ENCODE results near the gene PDK2.
A peak's percentile ranks its signal among the peaks of the same experiment; 100 is the strongest.

PDK2 gene

GRCh38 chr17:50110591-50111349 lies 15.6 kb downstream of the PDK2 start:
- no peak for DNase-seq (ENCODE audit: low read depth)
- no peak for TF ChIP-seq CTCF (conservative IDR thresholded peaks at IDR 0.05; ENCODE audit: low read length)
- H3K4me3 ChIP-seq (ENCODE audit: low read length) = no peak overlapping the region

- TF ChIP-seq CTCF (conservative IDR thresholded peaks at IDR 0.05; ENCODE audit: low read length) = no peak
- no peak for DNase-seq (ENCODE audit: low read depth)
- no peak overlapping the region for H3K4me3 ChIP-seq (ENCODE audit: low read length)
These were observed 16.8 kb downstream of the PDK2 start for GRCh38 chr17:50111673-50112655.

GRCh38 chr17:50112694-50113093 lies 17.5 kb downstream of the PDK2 start:
- TF ChIP-seq CTCF (conservative IDR thresholded peaks at IDR 0.05; ENCODE audit: low read length) = no peak
- H3K4me3 ChIP-seq (ENCODE audit: low read length) = no peak overlapping the region
- DNase-seq (ENCODE audit: low read depth) = no peak

GRCh38 chr17:50113624-50114320 lies 18.6 kb downstream of the PDK2 start:
- TF ChIP-seq CTCF (conservative IDR thresholded peaks at IDR 0.05; ENCODE audit: low read length) = no peak
- no peak overlapping the region for H3K4me3 ChIP-seq (ENCODE audit: low read length)
- DNase-seq (ENCODE audit: low read depth) = no peak

GRCh38 chr17:50114401-50114800 lies 19.2 kb downstream of the PDK2 start:
- no peak for TF ChIP-seq CTCF (conservative IDR thresholded peaks at IDR 0.05; ENCODE audit: low read length)
- no peak overlapping the region for H3K4me3 ChIP-seq (ENCODE audit: low read length)
- DNase-seq (ENCODE audit: low read depth) = no peak

GRCh38 chr17:50114849-50115357 lies 19.8 kb downstream of the PDK2 start:
- H3K4me3 ChIP-seq (ENCODE audit: low read length) = no peak overlapping the region
- TF ChIP-seq CTCF (conservative IDR thresholded peaks at IDR 0.05; ENCODE audit: low read length) = peak; percentile 79
- DNase-seq (ENCODE audit: low read depth) = peak; percentile 64
